ENCODE data around the gene SYNJ1.
"Not testable (repeated sequence)": the region's sequence is repeated elsewhere in the genome, so short reads cannot be mapped to it uniquely, and the experiment has no call there.

SYNJ1 gene

GRCh38 chr21:32674038-32674437, 53.8 kb downstream of the SYNJ1 start:
- Histone ChIP-seq H3K9me3 (no peaks in the 10 kb centered on the region), H3K36me3 (peaks cover 30 to 59% (median 49%) of the 10 kb centered on the region in 3 donors), H3K27me3 (no peaks in the 10 kb centered on the region), H3K4me1 (no peaks in the 10 kb centered on the region), H3K4me3 (no peak overlapping the region), H3K27ac (no peak overlapping the region)
- intact Hi-C loops (cut with DNase I; ENCODE audit: low total_unique reads): no loop called here
- TF ChIP-seq CTCF (IDR thresholded peaks at IDR 0.05): no peak
- no peak for DNase-seq

- Histone ChIP-seq H3K9me3 (peaks cover 0 to 10% (median 9%) of the 10 kb centered on the region in 3 donors), H3K27ac (no peak overlapping the region), H3K4me1 (no peaks in the 10 kb centered on the region), H3K27me3 (no peaks in the 10 kb centered on the region), H3K4me3 (no peak overlapping the region), H3K36me3 (peaks cover 47 to 72% (median 67%) of the 10 kb centered on the region in 3 donors)
- intact Hi-C loops (cut with DNase I; ENCODE audit: low total_unique reads): no loop called here
- no peak for DNase-seq
- no peak for TF ChIP-seq CTCF (IDR thresholded peaks at IDR 0.05)
Observed at GRCh38 chr21:32666258-32666657, 61.6 kb downstream of the SYNJ1 start.

GRCh38 chr21:32664095-32664494, 63.7 kb downstream of the SYNJ1 start:
- H3K4me3 ChIP-seq; H3K27ac ChIP-seq; DNase-seq; intact Hi-C loops (cut with DNase I; ENCODE audit: low total_unique reads); H3K4me1 ChIP-seq; H3K27me3 ChIP-seq: not testable (repeated sequence)
- H3K9me3 ChIP-seq: peaks cover 0 to 10% (median 9%) of the 10 kb centered on the region in 3 donors
- H3K36me3 ChIP-seq: peaks cover 58 to 75% (median 65%) of the 10 kb centered on the region in 3 donors

DNA sequence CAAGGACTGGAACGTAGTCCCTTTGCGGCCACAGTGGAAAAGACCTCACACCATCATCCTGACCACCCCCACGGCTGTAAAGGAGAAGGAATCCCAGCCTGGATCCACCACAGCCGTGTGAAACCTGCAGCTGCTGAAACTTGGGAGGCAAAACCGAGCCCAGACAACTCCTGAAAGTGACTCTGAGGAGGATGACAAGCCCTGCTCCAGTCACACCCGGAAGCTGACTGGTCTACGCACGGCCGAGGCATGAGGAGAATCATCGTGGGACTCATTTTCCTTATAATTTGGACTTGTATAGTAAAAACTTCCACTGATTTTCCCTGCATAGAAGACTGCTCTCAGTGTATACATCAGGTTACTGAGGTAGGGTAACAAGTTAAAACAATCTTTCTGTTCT, 65.8 kb downstream of the SYNJ1 start:
- Histone ChIP-seq H3K36me3 (peaks cover 61 to 89% (median 68%) of the 10 kb centered on the region in 3 donors), H3K9me3 (peaks cover 0 to 10% (median 9%) of the 10 kb centered on the region in 3 donors)
- H3K4me3 ChIP-seq; DNase-seq; H3K4me1 ChIP-seq; intact Hi-C loops (cut with DNase I; ENCODE audit: low total_unique reads); H3K27ac ChIP-seq; H3K27me3 ChIP-seq: not testable (repeated sequence)

- DNase-seq; H3K4me3 ChIP-seq; intact Hi-C loops (cut with DNase I; ENCODE audit: low total_unique reads); H3K27me3 ChIP-seq; H3K4me1 ChIP-seq; H3K27ac ChIP-seq: not testable (repeated sequence)
- Histone ChIP-seq H3K36me3 (peaks cover 64 to 90% (median 70%) of the 10 kb centered on the region in 3 donors), H3K9me3 (peaks cover 0 to 10% (median 9%) of the 10 kb centered on the region in 3 donors)
Observed at GRCh38 chr21:32661026-32661782, 66.6 kb downstream of the SYNJ1 start.

GRCh38 chr21:32658524-32658923, 69.3 kb downstream of the SYNJ1 start:
- H3K27me3 ChIP-seq: no peaks in the 10 kb centered on the region
- H3K27ac ChIP-seq: no peak overlapping the region
- H3K4me1 ChIP-seq: no peaks in the 10 kb centered on the region
- TF ChIP-seq CTCF (IDR thresholded peaks at IDR 0.05): no peak
- H3K36me3 ChIP-seq: peaks cover 45 to 78% (median 45%) of the 10 kb centered on the region in 3 donors
- no peaks in the 10 kb centered on the region for H3K9me3 ChIP-seq
- H3K4me3 ChIP-seq: no peak overlapping the region
- DNase-seq: no peak
- intact Hi-C loops (cut with DNase I; ENCODE audit: low total_unique reads): no loop called here

GRCh38 chr21:32653326-32653901, 74.4 kb downstream of the SYNJ1 start:
- H3K36me3 ChIP-seq: peaks cover 32 to 69% (median 35%) of the 10 kb centered on the region in 3 donors
- no peaks in the 10 kb centered on the region for H3K9me3 ChIP-seq
- intact Hi-C loops (cut with DNase I; ENCODE audit: low total_unique reads): no loop called here
- no peak overlapping the region for H3K27ac ChIP-seq
- H3K4me1 ChIP-seq: no peaks in the 10 kb centered on the region
- DNase-seq: no peak
- no peak overlapping the region for H3K4me3 ChIP-seq
- no peaks in the 10 kb centered on the region for H3K27me3 ChIP-seq
- peak in 1 of 2 experiments; percentile 35 for TF ChIP-seq CTCF (IDR thresholded peaks at IDR 0.05)
